HG03139 (cell line): Measurements from ENCODE around the gene KAT7.
"Not testable (repeated sequence)": the region's sequence is repeated elsewhere in the genome, so short reads cannot be mapped to it uniquely, and the experiment has no call there.

Experiments used
- ATAC-seq: cut with Tn5 transposase; IDR thresholded peaks from one replicate; pipeline ENCODE4 v1.9.1; 2021; ENCODE audit not compliant: unreplicated experiment

Gene KAT7

DNA sequence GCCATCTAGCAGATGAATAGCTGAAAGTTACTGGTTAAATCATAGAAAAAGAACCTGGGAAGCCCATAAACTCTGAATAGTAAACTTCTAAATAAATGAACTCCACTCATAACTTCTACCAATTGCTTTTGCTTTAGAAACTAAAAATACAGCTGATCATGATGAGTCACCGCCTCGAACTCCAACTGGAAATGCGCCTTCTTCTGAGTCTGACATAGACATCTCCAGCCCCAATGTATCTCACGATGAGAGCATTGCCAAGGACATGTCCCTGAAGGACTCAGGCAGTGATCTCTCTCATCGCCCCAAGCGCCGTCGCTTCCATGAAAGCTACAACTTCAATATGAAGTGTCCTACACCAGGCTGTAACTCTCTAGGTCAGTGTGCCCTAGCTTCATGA is 9.7 kb downstream of the KAT7 start:
- no peak for ATAC-seq

- no peak for ATAC-seq
These were observed 10.3 kb downstream of the KAT7 start for GRCh38 chr17:49798738-49799137.

DNA sequence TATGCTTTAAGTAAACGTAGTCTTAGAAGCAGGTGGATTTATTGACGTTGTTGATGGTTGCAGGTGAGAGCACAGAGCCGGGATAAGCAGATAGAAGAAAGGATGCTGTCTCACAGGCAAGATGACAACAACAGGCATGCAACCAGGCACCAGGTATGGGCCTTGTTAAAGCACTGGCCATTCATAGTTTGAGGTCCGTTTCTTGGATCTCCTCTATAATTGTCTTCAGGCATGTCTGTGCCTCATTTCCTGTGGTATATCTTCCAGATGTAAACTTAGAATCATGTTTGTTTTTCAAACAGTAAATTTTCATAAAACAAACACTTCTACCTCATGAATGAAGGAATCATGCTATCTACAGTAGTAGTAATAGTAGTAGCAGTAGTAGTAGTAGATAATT is 20.6 kb downstream of the KAT7 start:
- no peak for ATAC-seq

DNA sequence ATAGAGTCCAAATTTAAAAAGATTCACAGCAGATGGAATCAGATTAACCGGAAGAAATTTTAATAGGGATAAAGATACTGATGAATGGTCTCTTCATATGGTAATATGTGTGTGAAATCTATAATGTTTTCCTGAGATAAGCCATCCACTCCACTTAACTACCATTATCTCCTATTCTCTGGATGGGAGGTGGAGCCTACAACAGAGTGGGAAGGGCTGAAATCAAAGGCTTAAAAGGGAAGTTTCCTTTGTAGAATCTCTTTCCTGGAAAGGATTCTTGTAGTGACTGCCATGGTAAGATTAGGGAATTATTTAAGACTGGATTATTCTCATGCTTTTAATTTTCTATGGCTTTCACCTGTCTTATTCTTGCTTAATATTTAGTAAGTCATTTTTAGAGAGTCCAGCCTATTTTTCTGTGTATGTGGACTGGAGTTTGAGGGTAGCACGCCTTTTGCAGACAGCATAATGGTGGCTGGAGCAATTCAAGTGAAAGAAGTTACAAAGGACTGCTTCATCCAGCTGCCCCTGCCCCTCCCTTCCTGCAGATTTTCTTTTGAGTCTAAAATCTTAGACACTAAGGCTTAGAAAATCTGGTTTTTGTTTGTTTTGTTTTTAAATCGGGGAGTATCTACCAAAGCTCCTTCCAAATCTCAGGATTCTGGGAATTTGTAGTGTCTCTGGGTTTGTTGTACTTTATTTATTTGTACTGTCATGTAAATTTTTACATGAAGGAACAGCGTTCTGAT is 26.5 kb downstream of the KAT7 start:
- no peak for ATAC-seq

DNA sequence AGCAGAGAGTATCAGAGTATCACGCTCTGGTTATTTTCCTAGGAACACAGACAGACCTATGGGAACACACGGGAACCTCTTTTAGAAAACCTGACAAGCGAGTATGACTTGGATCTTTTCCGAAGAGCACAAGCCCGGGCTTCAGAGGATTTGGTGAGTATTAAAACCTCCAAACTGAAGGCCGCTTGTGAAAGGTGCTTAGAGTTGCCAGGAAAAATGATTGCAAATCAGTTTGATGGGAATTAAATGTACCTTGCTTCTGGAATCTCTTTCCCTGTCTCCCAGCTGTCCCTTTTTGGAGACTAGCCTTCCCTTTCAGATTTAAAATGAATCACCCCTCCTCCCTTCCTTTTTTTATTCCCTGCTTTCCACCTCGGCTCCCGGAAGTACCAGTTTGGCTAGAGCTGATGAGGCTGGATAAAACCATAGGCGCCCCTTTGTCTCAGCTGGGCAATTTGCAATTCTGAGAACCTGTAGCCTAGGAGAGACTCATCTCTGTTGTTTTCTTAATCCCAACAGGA is 27.3 kb downstream of the KAT7 start:
- ATAC-seq = no peak

DNA sequence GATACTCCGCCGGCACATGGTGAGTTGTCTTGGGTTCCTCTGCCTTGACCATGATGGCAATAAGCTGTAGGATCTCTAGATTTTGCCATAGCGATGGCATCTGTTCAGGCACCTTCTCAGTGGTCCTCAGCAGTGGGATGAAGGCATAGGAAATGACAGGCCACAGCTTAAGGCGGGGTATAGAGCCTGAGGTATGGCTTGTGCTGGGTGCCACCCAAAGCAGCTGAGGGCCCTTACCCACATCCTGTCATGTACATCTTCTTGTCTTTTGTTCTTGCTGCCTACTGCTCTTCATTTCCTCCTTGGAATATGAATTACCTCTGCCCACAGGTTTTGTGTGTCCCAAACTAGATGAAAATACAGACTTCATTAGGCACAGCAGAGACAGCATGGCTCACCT is 29.5 kb downstream of the KAT7 start:
- ATAC-seq = no peak

- no peak for ATAC-seq
These were observed 30.7 kb downstream of the KAT7 start for GRCh38 chr17:49819138-49819537.

GRCh38 chr17:49819651-49820050 is 31.2 kb downstream of the KAT7 start:
- ATAC-seq = no peak

DNA sequence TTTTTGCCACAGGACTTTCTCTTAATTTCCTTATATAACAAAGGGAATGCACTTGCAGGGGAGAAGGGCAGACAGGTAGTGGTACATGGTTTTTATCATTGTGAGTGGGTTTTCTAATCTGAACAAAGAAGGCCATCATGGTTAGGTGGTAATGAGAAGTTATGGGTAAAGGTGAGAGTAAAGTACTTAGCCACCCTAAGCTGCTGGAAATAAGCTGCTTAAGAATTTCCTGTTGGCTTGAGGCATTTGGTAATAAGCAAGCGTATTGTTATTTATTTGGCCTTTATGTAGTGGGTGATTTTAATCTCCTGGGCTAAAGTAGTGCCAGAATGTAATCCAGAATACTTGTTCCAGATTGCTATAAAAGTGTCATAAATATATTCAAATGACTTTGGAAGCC is 32.3 kb downstream of the KAT7 start:
- ATAC-seq = no peak

DNA sequence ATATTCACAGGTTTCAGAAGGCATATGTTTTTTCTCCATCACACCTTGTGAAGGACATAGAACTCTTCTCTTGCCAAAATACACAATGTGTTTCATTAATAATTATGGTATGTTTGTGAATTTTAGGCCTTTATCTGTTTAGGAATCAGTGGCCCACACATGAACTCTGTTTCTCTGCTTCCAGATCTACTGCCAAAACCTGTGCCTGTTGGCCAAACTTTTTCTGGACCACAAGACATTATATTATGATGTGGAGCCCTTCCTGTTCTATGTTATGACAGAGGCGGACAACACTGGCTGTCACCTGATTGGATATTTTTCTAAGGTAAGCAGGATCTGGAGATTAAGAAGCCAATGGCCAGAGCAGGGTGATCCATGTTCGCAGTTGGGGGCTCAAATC is 33.0 kb downstream of the KAT7 start:
- ATAC-seq = no peak

GRCh38 chr17:49821916-49822315 is 33.4 kb downstream of the KAT7 start:
- ATAC-seq = no peak

DNA sequence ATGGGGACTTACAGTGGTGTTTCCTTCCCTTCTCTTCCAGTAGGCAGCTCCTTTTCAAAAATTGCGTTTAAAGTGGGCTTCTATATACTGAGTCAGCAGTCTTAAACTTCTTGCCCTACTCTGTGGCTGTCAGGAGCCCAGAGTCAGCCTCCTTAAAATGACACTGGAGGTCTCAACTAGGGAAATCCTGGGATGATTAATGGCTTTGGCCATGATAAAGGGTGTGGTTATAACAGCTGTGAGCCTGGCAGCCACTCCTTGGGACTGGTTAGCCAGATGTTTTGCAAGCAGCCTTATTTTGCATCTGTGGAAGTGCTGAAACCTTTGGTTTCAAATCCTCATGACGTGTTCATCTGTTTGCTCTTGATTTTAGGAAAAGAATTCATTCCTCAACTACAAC is 34.3 kb downstream of the KAT7 start:
- ATAC-seq = no peak

- no peak for ATAC-seq
These were observed 35.1 kb downstream of the KAT7 start for GRCh38 chr17:49823614-49824013.

DNA sequence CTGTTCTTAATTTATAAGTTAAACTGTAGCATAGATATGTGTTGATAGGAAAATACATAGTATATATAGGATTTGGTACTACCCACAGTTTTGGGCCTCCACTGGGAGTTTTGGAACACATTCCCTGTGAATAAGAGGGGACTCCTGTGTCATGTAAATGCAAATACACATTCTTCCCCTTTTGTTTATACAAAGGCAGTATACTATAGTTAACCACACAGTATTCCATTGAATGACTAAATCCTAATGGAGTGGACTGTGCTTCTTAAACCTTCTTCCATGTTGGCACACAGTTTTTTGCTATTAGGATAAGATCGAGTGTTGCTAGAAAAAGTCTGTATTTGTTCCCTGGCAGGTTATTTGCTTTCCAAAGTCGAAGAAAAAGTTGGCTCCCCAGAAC is 37.2 kb downstream of the KAT7 start:
- no peak for ATAC-seq

DNA sequence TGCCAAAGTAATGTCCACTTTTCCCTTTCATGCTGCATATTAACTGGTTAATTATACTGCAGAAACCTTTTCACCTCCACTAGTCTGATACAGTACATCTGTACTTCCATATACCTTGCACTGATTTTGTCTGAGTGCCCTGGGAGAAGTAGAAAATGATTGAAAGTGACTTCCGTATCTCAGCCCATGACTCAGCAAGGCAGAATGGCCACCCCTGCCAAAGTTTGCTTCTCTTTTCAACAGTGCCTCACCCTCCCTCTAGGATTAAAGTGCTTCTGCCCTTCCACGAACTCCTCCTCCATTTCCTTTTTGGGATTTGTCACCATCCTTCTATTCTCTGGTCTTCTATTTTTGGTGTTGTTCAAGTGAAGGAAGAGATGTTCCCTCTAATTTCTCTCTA is 39.8 kb downstream of the KAT7 start:
- ATAC-seq = not testable (repeated sequence)

- no peak for ATAC-seq
These were observed 40.5 kb downstream of the KAT7 start for GRCh38 chr17:49829026-49829425.

DNA sequence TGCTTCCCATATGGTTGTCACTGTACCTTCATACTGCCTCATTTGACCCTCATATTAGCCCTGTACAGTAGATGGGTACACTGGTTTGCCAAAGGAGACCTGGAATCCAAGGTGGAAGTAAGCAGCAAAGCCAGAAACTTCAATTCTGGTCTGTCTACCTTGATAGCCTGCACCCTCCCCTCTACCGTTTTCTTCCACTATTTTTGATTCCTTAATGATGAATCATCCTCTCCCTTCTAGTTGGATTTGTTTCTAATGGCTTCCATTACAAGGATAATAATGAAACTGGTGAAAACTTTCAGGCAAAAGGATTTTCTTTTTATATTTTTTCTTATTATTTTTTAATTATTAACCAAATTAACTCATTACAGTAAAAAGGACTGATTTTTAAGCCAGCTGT is 42.1 kb downstream of the KAT7 start:
- no peak for ATAC-seq

DNA sequence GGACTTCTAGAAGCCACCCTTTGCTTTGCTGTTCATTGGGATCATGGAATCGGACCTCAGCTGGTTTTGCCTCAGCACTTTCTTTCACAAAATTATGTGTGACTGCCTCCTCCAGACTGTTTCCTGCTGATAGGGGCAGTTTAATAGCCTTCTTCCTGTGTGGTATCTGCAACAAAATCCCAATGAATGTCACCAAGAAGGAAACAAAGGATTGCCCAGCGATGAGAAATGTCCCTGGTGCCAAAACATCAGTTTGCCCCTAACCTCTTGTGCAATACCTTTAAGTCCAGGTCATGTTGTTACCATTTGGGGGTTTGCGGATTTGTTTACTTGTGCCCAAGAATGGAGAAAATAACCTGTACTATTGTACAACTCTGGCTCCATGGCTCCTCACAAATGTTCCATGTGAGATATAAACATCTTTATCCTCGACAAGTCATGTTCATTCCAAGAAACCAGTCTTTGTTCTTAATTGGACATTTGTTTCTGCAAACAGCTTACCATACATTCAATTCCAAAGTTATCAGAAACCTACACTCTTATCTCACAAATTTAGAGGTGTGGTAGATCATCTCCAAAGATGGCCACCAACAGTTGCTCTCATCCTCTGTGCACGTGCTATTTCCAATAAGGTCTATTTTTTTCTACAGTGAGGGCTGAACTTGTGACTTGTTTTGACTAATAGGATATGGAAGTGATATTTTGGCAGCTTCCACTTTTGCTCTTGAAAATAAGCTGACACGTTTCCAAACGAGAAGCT is 44.5 kb downstream of the KAT7 start:
- ATAC-seq = no peak

- ATAC-seq = no peak
These were observed 45.8 kb downstream of the KAT7 start for GRCh38 chr17:49834118-49834743.

DNA sequence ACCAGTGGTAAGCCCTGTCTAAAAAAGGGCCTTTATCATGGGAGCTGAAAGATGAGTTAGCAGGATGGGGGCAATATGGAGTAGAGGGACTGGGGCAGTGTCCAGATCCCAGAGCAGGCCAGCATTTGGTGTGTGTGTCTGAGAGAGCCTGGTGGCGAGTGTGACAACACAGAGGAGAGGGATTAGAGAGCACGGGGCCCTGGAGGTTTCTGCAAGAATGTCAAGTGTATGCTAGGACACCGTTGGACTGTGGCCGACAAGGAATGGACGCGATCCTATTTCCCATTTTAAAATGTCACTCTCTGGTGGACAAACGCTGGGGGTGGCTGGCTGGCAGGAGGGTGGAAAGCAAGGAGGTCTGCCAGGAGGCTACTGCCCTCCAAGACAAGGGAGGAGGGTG is 47.0 kb downstream of the KAT7 start:
- no peak for ATAC-seq

- ATAC-seq = no peak
These were observed 47.9 kb downstream of the KAT7 start for GRCh38 chr17:49836111-49837030.
